HepG2 (cell line): ENCODE measurements around the gene TMCC2.

ENCODE experiments used
- FOXM1 ChIP-seq: sonication (generic); formaldehyde crosslinking; IDR thresholded peaks from 2 replicates; pipeline ENCODE4 v1.5.0; 2020; ENCODE audit warnings: missing genetic modification reagents
- GPN1 ChIP-seq: sonication (generic); formaldehyde crosslinking; IDR thresholded peaks from 2 replicates; pipeline ENCODE4 v1.5.1; 2020; ENCODE audit warnings: missing genetic modification reagents, borderline replicate concordance
- HCFC1 ChIP-seq: fragments of 150-350 bp; IDR thresholded peaks from 2 replicates; pipeline ENCODE4 v1.6.1; 2014; ENCODE audit warnings: low read depth, low read length
- HMGXB3 ChIP-seq: sonication (generic); formaldehyde crosslinking; IDR thresholded peaks from 2 replicates; pipeline ENCODE4 v1.4.0; 2020; ENCODE audit warnings: missing genetic modification reagents, borderline replicate concordance
- HNRNPLL ChIP-seq: fragments of 200-400 bp; formaldehyde crosslinking; IDR thresholded peaks from 2 replicates; pipeline ENCODE4 v1.6.1; 2017; ENCODE audit warnings: mild to moderate bottlenecking, low read depth, low read length; ENCODE audit not compliant: poor library complexity, severe bottlenecking
- JUN ChIP-seq: sonication (generic); formaldehyde crosslinking; IDR thresholded peaks from 2 replicates; pipeline ENCODE4 v1.4.0; 2020; ENCODE audit warnings: mild to moderate bottlenecking, missing genetic modification reagents
- NR2F2 ChIP-seq: IDR thresholded peaks from 2 replicates; pipeline ENCODE4 v1.6.1; 2012; ENCODE audit warnings: low read depth, inconsistent platforms, borderline replicate concordance
- PHB2 ChIP-seq: fragments of 450-650 bp; IDR thresholded peaks from 2 replicates; pipeline ENCODE4 v1.6.1; 2018; ENCODE audit not compliant: partially characterized antibody
- RAD21 ChIP-seq: fragments of 450-650 bp; formaldehyde crosslinking; IDR thresholded peaks from 2 replicates; pipeline ENCODE4 v1.5.0; 2020; ENCODE audit warnings: mild to moderate bottlenecking
- SALL2 ChIP-seq: sonication (generic); formaldehyde crosslinking; IDR thresholded peaks from 2 replicates; pipeline ENCODE4 v1.8.1; 2023; ENCODE audit warnings: mild to moderate bottlenecking, missing genetic modification reagents, inconsistent platforms
- ZNF431 ChIP-seq: sonication (generic); formaldehyde crosslinking; IDR thresholded peaks from 2 replicates; pipeline ENCODE4 v1.9.0; 2022; ENCODE audit warnings: missing genetic modification reagents, low read depth, mild to moderate bottlenecking, borderline replicate concordance
- TF ChIP-seq, protein P1 (sequence below): sonication (generic); formaldehyde crosslinking; IDR thresholded peaks from 2 replicates; pipeline ENCODE4 v1.5.0; 2020; ENCODE audit warnings: mild to moderate bottlenecking, missing genetic modification reagents, moderate library complexity
- TF ChIP-seq, protein P2 (sequence below): sonication (generic); formaldehyde crosslinking; IDR thresholded peaks from 2 replicates; pipeline ENCODE4 v1.9.0; 2022; ENCODE audit warnings: missing genetic modification reagents, mild to moderate bottlenecking, borderline replicate concordance

DNA sequence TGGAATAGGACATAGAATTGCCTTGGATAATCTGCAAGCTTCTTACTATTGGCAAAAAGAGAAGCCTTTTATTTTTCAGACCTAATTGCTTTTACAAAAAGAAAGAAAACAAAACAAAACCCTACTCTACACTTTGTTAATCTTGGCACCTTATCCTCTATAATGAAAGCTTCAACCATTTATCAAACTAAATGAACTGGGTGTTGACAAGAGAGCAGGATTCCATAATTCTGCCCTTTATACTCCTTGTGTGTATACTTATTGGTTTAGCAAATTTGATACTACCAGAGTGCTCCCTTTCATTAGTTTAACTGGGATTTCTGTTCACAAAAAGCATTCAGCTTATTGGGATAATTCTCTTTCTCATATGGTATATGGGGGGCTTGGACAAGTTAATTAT, 3.0 kb upstream of the TMCC2 start:
- TF ChIP-seq HMGXB3, result no peak
- no peak for TF ChIP-seq GPN1 (CRISPR knock-in tag)
- no peak for TF ChIP-seq FOXM1 (CRISPR knock-in tag)
- no peak for TF ChIP-seq JUN (CRISPR knock-in tag)
- TF ChIP-seq SALL2 (CRISPR knock-in tag), result no peak
- no peak for TF ChIP-seq RAD21
- TF ChIP-seq ZNF431 (CRISPR knock-in tag), result no peak
- no peak for TF ChIP-seq HNRNPLL
- TF ChIP-seq PHB2, result no peak
- TF ChIP-seq, protein P1, sequence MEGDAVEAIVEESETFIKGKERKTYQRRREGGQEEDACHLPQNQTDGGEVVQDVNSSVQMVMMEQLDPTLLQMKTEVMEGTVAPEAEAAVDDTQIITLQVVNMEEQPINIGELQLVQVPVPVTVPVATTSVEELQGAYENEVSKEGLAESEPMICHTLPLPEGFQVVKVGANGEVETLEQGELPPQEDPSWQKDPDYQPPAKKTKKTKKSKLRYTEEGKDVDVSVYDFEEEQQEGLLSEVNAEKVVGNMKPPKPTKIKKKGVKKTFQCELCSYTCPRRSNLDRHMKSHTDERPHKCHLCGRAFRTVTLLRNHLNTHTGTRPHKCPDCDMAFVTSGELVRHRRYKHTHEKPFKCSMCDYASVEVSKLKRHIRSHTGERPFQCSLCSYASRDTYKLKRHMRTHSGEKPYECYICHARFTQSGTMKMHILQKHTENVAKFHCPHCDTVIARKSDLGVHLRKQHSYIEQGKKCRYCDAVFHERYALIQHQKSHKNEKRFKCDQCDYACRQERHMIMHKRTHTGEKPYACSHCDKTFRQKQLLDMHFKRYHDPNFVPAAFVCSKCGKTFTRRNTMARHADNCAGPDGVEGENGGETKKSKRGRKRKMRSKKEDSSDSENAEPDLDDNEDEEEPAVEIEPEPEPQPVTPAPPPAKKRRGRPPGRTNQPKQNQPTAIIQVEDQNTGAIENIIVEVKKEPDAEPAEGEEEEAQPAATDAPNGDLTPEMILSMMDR, result no peak
- no peak for TF ChIP-seq NR2F2
- TF ChIP-seq HCFC1, result no peak
- TF ChIP-seq, protein P2, sequence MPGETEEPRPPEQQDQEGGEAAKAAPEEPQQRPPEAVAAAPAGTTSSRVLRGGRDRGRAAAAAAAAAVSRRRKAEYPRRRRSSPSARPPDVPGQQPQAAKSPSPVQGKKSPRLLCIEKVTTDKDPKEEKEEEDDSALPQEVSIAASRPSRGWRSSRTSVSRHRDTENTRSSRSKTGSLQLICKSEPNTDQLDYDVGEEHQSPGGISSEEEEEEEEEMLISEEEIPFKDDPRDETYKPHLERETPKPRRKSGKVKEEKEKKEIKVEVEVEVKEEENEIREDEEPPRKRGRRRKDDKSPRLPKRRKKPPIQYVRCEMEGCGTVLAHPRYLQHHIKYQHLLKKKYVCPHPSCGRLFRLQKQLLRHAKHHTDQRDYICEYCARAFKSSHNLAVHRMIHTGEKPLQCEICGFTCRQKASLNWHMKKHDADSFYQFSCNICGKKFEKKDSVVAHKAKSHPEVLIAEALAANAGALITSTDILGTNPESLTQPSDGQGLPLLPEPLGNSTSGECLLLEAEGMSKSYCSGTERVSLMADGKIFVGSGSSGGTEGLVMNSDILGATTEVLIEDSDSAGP (CRISPR knock-in tag), result no peak
